Endothelial cell of umbilical vein (primary cell): ENCODE results near the gene SPEM1.

ENCODE experiments used
- POLR2A ChIP-seq: IDR thresholded peaks from 2 replicates; pipeline ENCODE4 v1.6.1; 2012; ENCODE audit warnings: low read depth, mild to moderate bottlenecking, control low read depth, low read length
- TF ChIP-seq, protein P1 (sequence below), 2 donors: IDR thresholded peaks; 1 replicate in 1 of 2; 2 replicates in 1 of 2; pipeline ENCODE4 v1.5.1; 2011; ENCODE audit warnings: low read length in 2 of 2, mild to moderate bottlenecking in 2 of 2, moderate library complexity in 2 of 2, control low read depth in 1 of 2, inconsistent platforms in 1 of 2, low read depth in 1 of 2; ENCODE audit not compliant: insufficient read depth in 1 of 2; ENCODE audit errors: extremely low read depth in 1 of 2

DNA sequence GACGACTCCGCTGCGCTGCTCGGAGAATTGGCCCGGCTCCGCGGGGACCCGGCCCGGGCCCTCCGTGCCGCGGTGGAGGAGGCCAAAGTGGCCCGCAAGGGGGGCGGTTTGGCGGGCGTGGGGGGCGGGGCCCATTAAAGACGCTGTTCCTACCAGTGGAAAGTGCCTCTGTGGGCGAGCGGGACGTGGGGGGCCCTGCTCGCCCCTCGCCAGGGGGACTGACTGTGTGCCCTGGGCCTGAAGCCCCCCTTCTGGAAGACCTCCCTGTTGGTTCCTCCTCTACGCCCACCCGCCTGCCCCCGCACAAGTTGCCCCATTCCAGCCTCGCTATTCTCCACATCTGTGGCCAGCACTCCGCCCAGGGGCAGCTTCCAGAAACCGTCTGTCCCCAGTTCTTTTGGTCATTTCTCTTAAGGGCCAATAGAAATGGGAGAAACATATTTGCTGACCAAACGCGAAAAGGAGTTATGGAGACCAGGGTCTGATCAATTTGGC lies 17.3 kb downstream of the SPEM1 start:
- TF ChIP-seq, protein P1, sequence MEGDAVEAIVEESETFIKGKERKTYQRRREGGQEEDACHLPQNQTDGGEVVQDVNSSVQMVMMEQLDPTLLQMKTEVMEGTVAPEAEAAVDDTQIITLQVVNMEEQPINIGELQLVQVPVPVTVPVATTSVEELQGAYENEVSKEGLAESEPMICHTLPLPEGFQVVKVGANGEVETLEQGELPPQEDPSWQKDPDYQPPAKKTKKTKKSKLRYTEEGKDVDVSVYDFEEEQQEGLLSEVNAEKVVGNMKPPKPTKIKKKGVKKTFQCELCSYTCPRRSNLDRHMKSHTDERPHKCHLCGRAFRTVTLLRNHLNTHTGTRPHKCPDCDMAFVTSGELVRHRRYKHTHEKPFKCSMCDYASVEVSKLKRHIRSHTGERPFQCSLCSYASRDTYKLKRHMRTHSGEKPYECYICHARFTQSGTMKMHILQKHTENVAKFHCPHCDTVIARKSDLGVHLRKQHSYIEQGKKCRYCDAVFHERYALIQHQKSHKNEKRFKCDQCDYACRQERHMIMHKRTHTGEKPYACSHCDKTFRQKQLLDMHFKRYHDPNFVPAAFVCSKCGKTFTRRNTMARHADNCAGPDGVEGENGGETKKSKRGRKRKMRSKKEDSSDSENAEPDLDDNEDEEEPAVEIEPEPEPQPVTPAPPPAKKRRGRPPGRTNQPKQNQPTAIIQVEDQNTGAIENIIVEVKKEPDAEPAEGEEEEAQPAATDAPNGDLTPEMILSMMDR (IDR thresholded peaks at IDR 0.05; ENCODE audit: extremely low read depth in 1 of 2, insufficient read depth in 1 of 2, low read depth in 1 of 2, low read length in 2 of 2): no peak
- TF ChIP-seq POLR2A: no peak
